Tibial nerve (tissue), 4 donors: ENCODE measurements around the gene AKT3. TPM values are rescaled to one million over a fixed set of nuclear protein-coding genes. Genes with fewer than 3 reads are reported as not detected.
A peak's percentile ranks its signal among the peaks of the same experiment; 100 is the strongest.

Experiments used
- DNase-seq, 2 donors: peaks; one replicate each; pipeline ENCODE4 v3.0.0-alpha.2; 2019; ENCODE audit warnings: low spot score in 2 of 2
- H3K27ac ChIP-seq, 4 donors: fragments of 200-600 bp; sonication (generic) in 3 of 4; one replicate each; pipeline ENCODE4 v1.5.1; 2017 to 2019; ENCODE audit warnings: mild to moderate bottlenecking in 1 of 4
- H3K27me3 ChIP-seq, 2 donors: fragments of 200-600 bp; sonication (generic) in 1 of 2; one replicate each; pipeline versions ENCODE4 v1.5.1 to v1.6.0; 2017 to 2019
- H3K36me3 ChIP-seq, 3 donors: fragments of 200-600 bp; sonication (generic); one replicate each; pipeline ENCODE4 v1.5.1; 2018 to 2019
- H3K4me1 ChIP-seq, 4 donors: fragments of 200-600 bp; sonication (generic) in 3 of 4; one replicate each; pipeline ENCODE4 v1.5.1; 2017 to 2019
- H3K4me3 ChIP-seq, 4 donors: fragments of 200-600 bp; sonication (generic) in 3 of 4; one replicate each; pipeline ENCODE4 v1.5.1; 2017 to 2019; ENCODE audit warnings: mild to moderate bottlenecking in 1 of 4, moderate library complexity in 1 of 4
- H3K9me3 ChIP-seq, 4 donors: fragments of 200-600 bp; sonication (generic) in 3 of 4; one replicate each; pipeline ENCODE4 v1.5.1; 2017 to 2019
- EP300 ChIP-seq, 2 donors: sonication (generic); formaldehyde crosslinking; IDR thresholded peaks; one replicate each; pipeline ENCODE4 v1.6.1; 2017; ENCODE audit warnings: antibody characterized with exemption in 2 of 2, mild to moderate bottlenecking in 1 of 2
- POLR2A ChIP-seq, 2 donors: fragments of 450-650 bp; IDR thresholded peaks; one replicate each; pipeline ENCODE4 v1.6.1; 2017; ENCODE audit warnings: antibody characterized with exemption in 2 of 2, mild to moderate bottlenecking in 2 of 2, moderate library complexity in 2 of 2
- WGBS, 2 donors: methylation state at CpG; one replicate each; pipeline ENCODE4 v1.1.5; 2018; 5-methylcytosine and 5-hydroxymethylcytosine counted together
- total RNA-seq, 4 donors: library from RNA; depleted of rRNA; stranded (reverse); fragments of >200 nt; gene quantifications; one replicate each; pipeline ENCODE4 v1.1.0, GENCODE V29; 2016
- TF ChIP-seq, protein P1 (sequence below), 5 experiments: fragments of 200-600 bp in 3 of 5; fragments of 450-650 bp in 2 of 5; sonication (generic) in 3 of 5; IDR thresholded peaks; one replicate each; pipeline ENCODE4 v1.5.1; 2016 to 2019; ENCODE audit warnings: antibody characterized with exemption in 5 of 5, mild to moderate bottlenecking in 3 of 5, moderate library complexity in 2 of 5

AKT3 gene
- total RNA-seq, 4 donors from 2014 or later: 58.8 to 76.0 (median 69.2) TPM

DNA sequence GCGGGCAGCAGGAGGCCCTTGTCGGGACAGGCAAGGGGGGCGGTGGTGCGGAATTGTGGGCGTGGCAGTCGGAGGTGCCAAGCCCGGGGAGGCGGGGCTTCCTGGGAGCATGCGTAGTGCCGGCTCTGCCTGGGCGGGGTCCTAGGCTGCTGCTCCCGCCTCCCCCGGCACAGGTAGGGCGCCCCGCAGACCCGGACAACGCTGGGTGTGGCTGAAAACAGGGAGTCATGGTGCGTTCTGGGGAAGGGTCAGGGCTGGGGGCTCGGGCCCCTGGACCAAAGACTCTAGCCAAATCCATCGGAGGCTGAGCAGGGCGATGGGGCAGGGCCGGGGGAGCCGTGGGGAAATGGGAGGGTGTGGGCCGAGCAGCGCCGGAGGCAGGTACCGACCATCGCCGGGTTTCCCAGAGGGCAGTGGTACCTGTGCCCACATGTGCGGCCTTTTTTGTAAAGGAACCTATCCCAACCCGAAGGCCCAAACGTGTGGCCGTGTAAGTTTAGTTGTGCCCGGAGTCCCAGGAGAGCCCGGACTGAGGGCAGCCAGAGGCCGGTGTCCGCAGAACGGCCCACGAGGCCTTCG is 362.3 kb downstream of the AKT3 start:
- 87 to 93% methylated on average over 33 to 37 of the region's 40 CpGs for WGBS, 2 donors
- H3K27ac ChIP-seq: no peak overlapping the region
- peaks cover 0 to 47% (median 1%) of the 10 kb centered on the region in 4 donors for H3K4me1 ChIP-seq
- no peaks in the 10 kb centered on the region for H3K9me3 ChIP-seq
- H3K4me3 ChIP-seq: no peak overlapping the region
- DNase-seq: no peak
- H3K36me3 ChIP-seq: peaks cover 0 to 16% (median 0%) of the 10 kb centered on the region in 3 donors
- H3K27me3 ChIP-seq: no peaks in the 10 kb centered on the region
- TF ChIP-seq POLR2A (IDR thresholded peaks at IDR 0.05) (no peak), EP300 (IDR thresholded peaks at IDR 0.05) (no peak)
- TF ChIP-seq, protein P1, sequence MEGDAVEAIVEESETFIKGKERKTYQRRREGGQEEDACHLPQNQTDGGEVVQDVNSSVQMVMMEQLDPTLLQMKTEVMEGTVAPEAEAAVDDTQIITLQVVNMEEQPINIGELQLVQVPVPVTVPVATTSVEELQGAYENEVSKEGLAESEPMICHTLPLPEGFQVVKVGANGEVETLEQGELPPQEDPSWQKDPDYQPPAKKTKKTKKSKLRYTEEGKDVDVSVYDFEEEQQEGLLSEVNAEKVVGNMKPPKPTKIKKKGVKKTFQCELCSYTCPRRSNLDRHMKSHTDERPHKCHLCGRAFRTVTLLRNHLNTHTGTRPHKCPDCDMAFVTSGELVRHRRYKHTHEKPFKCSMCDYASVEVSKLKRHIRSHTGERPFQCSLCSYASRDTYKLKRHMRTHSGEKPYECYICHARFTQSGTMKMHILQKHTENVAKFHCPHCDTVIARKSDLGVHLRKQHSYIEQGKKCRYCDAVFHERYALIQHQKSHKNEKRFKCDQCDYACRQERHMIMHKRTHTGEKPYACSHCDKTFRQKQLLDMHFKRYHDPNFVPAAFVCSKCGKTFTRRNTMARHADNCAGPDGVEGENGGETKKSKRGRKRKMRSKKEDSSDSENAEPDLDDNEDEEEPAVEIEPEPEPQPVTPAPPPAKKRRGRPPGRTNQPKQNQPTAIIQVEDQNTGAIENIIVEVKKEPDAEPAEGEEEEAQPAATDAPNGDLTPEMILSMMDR (IDR thresholded peaks at IDR 0.05): no peak

DNA sequence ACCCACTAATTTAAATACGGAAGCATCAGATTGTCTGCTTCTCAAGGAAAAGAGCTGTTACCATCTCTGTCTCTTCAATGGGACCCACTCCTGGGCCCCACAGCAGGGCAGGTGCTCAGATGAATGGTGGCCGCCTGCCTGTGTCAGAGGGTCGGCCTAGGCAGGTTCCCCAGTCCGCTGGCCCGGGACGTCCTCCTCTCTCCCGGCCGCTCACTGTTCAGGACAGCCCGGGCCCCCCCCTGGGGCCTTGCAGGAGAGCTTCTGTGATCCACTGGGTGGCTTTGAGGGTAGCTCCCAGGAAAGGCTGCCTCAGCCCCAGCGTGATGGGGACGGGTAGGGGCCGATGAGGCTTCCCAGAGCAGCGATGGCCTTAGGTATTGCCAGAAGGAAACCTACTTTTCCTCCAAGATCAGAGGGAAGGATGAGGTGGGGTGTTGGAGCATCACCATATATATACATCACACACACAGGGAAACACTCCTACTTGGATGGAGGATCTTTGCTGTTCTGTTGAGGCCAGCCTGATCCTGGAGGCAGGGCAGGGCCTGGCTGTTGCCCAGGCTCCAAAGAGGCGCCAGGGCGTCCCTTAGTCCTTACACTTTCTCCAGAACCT is 362.9 kb downstream of the AKT3 start:
- H3K4me1 ChIP-seq: peaks cover 0 to 53% (median 7%) of the 10 kb centered on the region in 4 donors

GRCh38 chr1:243483952-243484351 is 366.1 kb downstream of the AKT3 start:
- peaks cover 0 to 34% (median 11%) of the 10 kb centered on the region in 4 donors for H3K4me1 ChIP-seq
- peaks cover 0 to 3% (median 0%) of the 10 kb centered on the region in 3 donors for H3K36me3 ChIP-seq
- no peak overlapping the region for H3K4me3 ChIP-seq
- H3K27me3 ChIP-seq: no peaks in the 10 kb centered on the region
- no peak for DNase-seq
- no peaks in the 10 kb centered on the region for H3K9me3 ChIP-seq
- WGBS, 2 donors: 96 to 99% methylated on average over 16 of the region's 16 CpGs
- no peak overlapping the region for H3K27ac ChIP-seq
- TF ChIP-seq POLR2A (IDR thresholded peaks at IDR 0.05): no peak
- TF ChIP-seq, protein P1 (IDR thresholded peaks at IDR 0.05): no peak

More for the DNA sequence above, 362.9 kb downstream of the AKT3 start:
- Histone ChIP-seq H3K9me3 (no peaks in the 10 kb centered on the region), H3K4me3 (no peak overlapping the region), H3K27ac (no peak overlapping the region), H3K36me3 (peaks cover 0 to 16% (median 0%) of the 10 kb centered on the region in 3 donors), H3K27me3 (no peaks in the 10 kb centered on the region)
- 95 to 96% methylated on average over 10 to 15 of the region's 15 CpGs for WGBS, 2 donors
- no peak for TF ChIP-seq EP300 (IDR thresholded peaks at IDR 0.05)
- no peak for TF ChIP-seq POLR2A (IDR thresholded peaks at IDR 0.05)
- TF ChIP-seq, protein P1 (IDR thresholded peaks at IDR 0.05): no peak
- DNase-seq: no peak

DNA sequence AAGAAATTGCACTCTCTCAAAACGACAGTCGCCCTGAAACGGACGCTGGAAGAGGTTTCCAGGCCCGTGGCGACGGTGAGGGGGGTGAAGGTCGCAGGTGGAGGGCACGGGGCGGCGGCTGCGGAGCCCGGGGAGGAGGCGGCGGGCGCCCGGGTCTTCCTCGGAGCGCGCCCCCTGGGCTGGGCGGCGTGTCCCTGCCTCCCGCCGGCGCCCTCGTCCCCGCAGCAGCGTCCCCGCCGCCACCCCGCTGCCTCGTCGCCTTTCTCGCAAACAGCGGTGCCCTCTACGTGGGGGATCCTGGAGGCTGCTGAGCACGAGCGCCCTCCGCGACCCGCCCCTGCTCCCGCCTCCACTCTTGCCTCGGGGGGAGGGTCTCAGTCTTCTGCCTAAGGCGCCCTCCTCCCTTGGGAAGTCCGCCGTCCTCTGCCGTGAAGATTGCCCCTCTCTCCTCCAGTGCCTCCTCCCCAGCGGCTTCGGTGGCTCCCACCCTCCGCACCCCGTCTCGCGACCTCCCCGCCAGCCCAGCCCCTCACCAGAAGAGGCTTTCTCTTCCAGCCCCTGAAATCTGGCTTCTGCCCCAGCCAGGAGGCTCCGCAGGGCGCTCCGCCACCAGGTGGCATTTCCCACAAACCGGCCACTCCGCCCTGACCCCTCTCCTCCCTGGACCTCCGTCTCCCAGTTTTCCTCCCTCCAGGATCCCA is 366.8 kb downstream of the AKT3 start:
- DNase-seq: no peak
- TF ChIP-seq POLR2A (IDR thresholded peaks at IDR 0.05) (no peak), EP300 (IDR thresholded peaks at IDR 0.05) (no peak)
- TF ChIP-seq, protein P1 (IDR thresholded peaks at IDR 0.05): no peak
- H3K4me1 ChIP-seq: peaks cover 0 to 27% (median 11%) of the 10 kb centered on the region in 4 donors
- 18 to 41% methylated on average over 21 to 59 of the region's 60 CpGs for WGBS, 2 donors
- H3K9me3 ChIP-seq: no peaks in the 10 kb centered on the region
- H3K27ac ChIP-seq: peak overlapping the region in 3 of 4 donors; percentile 14 to 57 (median 31)
- no peaks in the 10 kb centered on the region for H3K36me3 ChIP-seq
- no peaks in the 10 kb centered on the region for H3K27me3 ChIP-seq
- peak overlapping the region; percentile 16 to 45 (median 29) for H3K4me3 ChIP-seq
